GM13977 (cell line): ENCODE measurements around the gene THSD7B.

ENCODE experiments used
- DNase-seq: peaks from one replicate; pipeline ENCODE4 v3.0.0; 2012; ENCODE audit warnings: low spot score
- CTCF ChIP-seq: IDR thresholded peaks from 2 replicates; pipeline ENCODE4 v1.5.1; 2012; ENCODE audit warnings: mild to moderate bottlenecking, control low read depth; ENCODE audit not compliant: insufficient read depth; ENCODE audit errors: extremely low read depth, missing control alignments
- in situ Hi-C: fragments of 300-500 bp; cut with MboI; formaldehyde crosslinking; loops from one replicate; pipeline ENCODE4 v1.12.0; 2022; ENCODE audit warnings: low sequenced_read_pairs, low pct_unique_long_range_greater_than_20kb, mixed read lengths, inconsistent platforms; ENCODE audit not compliant: unreplicated experiment

THSD7B gene

GRCh38 chr2:137708311-137708710 is 943.0 kb downstream of the THSD7B start:
- in situ Hi-C loops: no loop called here
- DNase-seq: no peak
- no peak for TF ChIP-seq CTCF

DNA sequence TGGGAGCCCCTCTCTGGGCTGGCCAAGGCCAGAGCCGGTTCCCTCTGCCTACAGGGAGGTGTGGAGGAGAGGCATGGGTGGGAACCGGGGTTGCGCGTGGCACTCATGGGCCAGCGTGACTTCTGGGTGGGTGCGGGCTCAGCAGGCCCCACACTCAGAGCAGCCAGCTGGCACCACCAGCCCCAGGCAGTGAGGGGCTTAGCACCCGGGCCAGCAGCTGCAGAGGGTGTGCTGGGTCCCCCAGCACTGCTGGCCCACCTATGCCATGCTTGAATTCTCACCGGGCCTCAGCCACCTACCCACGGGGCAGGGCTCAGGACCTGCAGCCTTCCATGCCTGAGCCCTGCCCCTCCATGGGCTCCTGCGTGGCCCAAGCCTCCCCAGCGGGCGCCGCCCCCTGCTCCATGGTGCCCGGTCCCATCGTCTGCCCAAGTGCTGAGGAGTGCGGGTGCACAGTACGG is 950.4 kb downstream of the THSD7B start:
- DNase-seq: no peak
- in situ Hi-C loops: no loop called here

GRCh38 chr2:137718786-137719185 is 953.4 kb downstream of the THSD7B start:
- in situ Hi-C loops: no loop called here
- TF ChIP-seq CTCF: no peak
- DNase-seq: no peak

More for the DNA sequence above, 950.4 kb downstream of the THSD7B start:
- no peak for TF ChIP-seq CTCF

- no peak for TF ChIP-seq CTCF
- in situ Hi-C loops: no loop called here
Observed at GRCh38 chr2:137721733-137722132, 956.4 kb downstream of the THSD7B start.

GRCh38 chr2:137724912-137725311 is 959.6 kb downstream of the THSD7B start:
- in situ Hi-C loops: no loop called here
- TF ChIP-seq CTCF: no peak

More at GRCh38 chr2:137721733-137722132, 956.4 kb downstream of the THSD7B start:
- DNase-seq: no peak

More at GRCh38 chr2:137724912-137725311, 959.6 kb downstream of the THSD7B start:
- no peak for DNase-seq
